Measurements from ENCODE around the gene IL1RAPL2. TPM values are rescaled to one million over a fixed set of nuclear protein-coding genes. Genes with fewer than 3 reads are reported as not detected.

The IL1RAPL2 gene
- polyA plus RNA-seq, 1 experiment = not detected

DNA sequence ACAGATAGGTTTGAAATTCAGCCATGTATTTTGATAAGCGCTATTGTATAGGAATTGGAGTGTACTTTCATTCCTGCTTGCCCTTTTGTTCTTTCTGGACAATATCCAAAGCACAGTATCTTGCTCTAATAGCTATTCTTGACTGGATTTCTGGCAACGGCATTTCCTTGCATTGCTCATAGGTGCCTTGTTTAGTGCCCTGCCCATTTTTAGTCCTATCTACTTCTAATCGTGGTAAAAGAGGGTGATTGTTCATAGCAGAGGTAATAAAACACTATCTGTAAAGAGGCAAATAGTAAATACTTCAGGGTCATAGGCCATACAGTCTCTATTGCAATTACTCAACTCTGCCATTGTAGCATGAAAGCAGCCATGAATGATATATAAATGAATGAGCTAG lies 155.9 kb downstream of the IL1RAPL2 start:
- H3K36me3 ChIP-seq (ENCODE audit: control insufficient read depth, insufficient read depth, low read length) = no peaks in the 10 kb centered on the region

DNA sequence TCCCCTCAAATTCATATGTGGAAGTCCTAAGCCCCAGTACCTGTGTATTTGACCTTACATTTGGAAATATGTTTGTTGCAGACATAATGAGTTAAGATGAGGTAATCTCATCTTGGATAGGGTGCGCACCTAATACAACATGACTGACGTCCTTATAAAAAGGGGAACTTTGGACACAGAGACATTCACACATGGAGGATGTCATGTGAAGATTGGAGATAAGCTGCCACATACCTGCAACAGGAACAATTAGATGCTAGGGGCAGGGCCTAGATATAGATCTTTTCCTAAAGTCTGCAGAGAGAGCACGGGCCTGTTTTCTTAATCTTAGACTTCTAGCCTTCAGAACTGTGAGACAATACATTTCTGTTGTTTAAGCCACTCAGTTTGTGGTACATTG lies 162.5 kb downstream of the IL1RAPL2 start:
- no peaks in the 10 kb centered on the region for H3K27me3 ChIP-seq (ENCODE audit: control insufficient read depth, insufficient read depth, low read length)
- DNase-seq (ENCODE audit: low read depth) = no peak
- TF ChIP-seq, protein P1, sequence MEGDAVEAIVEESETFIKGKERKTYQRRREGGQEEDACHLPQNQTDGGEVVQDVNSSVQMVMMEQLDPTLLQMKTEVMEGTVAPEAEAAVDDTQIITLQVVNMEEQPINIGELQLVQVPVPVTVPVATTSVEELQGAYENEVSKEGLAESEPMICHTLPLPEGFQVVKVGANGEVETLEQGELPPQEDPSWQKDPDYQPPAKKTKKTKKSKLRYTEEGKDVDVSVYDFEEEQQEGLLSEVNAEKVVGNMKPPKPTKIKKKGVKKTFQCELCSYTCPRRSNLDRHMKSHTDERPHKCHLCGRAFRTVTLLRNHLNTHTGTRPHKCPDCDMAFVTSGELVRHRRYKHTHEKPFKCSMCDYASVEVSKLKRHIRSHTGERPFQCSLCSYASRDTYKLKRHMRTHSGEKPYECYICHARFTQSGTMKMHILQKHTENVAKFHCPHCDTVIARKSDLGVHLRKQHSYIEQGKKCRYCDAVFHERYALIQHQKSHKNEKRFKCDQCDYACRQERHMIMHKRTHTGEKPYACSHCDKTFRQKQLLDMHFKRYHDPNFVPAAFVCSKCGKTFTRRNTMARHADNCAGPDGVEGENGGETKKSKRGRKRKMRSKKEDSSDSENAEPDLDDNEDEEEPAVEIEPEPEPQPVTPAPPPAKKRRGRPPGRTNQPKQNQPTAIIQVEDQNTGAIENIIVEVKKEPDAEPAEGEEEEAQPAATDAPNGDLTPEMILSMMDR (IDR thresholded peaks at IDR 0.05; ENCODE audit: insufficient read depth, low read depth, low read length) = no peak
- ChIA-PET CTCF (no interaction called here), POLR2A (no interaction called here)
- no peaks in the 10 kb centered on the region for H3K36me3 ChIP-seq (ENCODE audit: control insufficient read depth, insufficient read depth, low read length)
- no peak overlapping the region for H3K4me3 ChIP-seq (ENCODE audit: low read depth, low read length)

More for the DNA sequence above, 155.9 kb downstream of the IL1RAPL2 start:
- H3K27me3 ChIP-seq (ENCODE audit: control insufficient read depth, insufficient read depth, low read length) = no peaks in the 10 kb centered on the region
- TF ChIP-seq, protein P1 (IDR thresholded peaks at IDR 0.05; ENCODE audit: insufficient read depth, low read depth, low read length) = no peak
- ChIA-PET CTCF (no interaction called here), POLR2A (no interaction called here)
- H3K4me3 ChIP-seq (ENCODE audit: low read depth, low read length) = no peak overlapping the region
- no peak for DNase-seq (ENCODE audit: low read depth)

DNA sequence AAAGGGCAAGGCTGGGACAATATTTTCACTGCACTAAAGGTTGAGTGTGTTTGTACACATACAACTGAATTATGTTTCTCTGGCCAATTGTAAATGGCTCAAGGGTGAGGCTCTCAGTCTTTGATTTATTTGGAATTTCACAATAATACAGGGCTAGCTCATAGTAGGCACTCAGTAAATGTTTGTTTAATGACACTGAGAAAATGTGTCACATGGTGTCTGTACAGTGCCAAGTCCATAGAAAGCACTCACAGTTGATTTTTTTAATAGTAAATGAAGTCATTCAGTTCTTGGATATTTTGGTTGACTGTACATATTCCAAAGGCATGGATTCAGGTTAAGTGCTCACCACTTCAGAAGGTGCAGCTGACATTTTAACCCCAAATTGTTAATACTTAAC lies 176.4 kb downstream of the IL1RAPL2 start:
- H3K36me3 ChIP-seq (ENCODE audit: control insufficient read depth, insufficient read depth, low read length) = no peaks in the 10 kb centered on the region
- POLR2A ChIA-PET = no interaction called here
- H3K4me3 ChIP-seq (ENCODE audit: low read depth, low read length) = no peak overlapping the region
- TF ChIP-seq, protein P1 (IDR thresholded peaks at IDR 0.05; ENCODE audit: insufficient read depth, low read depth, low read length) = no peak
- no peaks in the 10 kb centered on the region for H3K27me3 ChIP-seq (ENCODE audit: control insufficient read depth, insufficient read depth, low read length)
- CTCF ChIA-PET = no interaction called here
- DNase-seq (ENCODE audit: low read depth) = no peak

DNA sequence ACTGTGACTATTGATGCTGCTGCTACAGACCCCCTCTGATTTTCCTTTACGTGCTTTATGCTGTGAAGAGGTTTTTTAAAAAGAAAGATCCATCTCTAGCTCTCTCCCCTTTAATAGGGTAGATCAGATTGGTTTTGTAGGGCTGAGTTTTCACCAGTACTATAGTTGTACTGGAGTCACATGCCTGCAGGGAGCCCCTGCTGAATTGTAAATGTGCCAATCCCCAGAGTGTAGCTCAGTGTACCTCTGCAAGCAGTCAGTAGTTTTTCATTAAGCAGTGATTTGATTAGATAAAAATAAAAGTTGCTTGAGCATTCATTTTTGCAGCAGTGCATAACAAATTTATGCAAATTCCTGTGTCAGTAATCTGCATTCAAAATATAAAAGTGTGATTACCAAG lies 179.2 kb downstream of the IL1RAPL2 start:
- no peaks in the 10 kb centered on the region for H3K36me3 ChIP-seq (ENCODE audit: control insufficient read depth, insufficient read depth, low read length)
- POLR2A ChIA-PET = no interaction called here
- DNase-seq (ENCODE audit: low read depth) = no peak
- TF ChIP-seq, protein P1 (IDR thresholded peaks at IDR 0.05; ENCODE audit: insufficient read depth, low read depth, low read length) = no peak
- H3K4me3 ChIP-seq (ENCODE audit: low read depth, low read length) = no peak overlapping the region
- no peaks in the 10 kb centered on the region for H3K27me3 ChIP-seq (ENCODE audit: control insufficient read depth, insufficient read depth, low read length)
- CTCF ChIA-PET = no interaction called here

DNA sequence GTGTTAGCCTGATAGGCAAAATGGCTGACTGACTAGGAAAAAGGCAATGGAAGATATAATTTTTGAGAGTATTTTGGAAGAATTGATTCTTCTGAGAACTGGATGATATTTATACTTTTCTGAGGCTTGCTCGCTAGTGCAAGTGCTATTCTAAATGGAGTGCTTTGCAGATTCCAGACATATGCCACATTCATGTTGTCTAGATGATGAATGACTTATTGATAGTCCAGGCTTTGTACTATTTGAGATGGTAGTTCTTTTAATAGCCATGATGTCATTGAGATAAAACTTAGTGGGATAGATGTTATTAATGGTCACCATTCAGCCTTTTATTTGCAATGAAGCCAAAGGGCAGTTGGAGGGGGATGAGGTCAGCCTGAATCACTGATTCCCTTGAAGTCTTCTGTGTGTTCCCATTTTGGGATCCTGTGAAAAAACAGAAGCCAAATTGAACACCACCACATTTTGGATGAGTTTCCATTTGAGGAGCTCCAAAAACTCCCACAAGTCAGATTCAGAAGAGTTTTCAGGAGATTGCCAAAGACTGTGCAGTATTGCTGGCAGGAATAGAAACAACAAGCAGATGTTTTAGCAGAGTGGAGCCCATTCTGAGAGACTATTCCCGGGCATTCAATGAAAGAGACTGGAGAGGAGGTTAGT lies 184.1 kb downstream of the IL1RAPL2 start:
- TF ChIP-seq, protein P1 (IDR thresholded peaks at IDR 0.05; ENCODE audit: insufficient read depth, low read depth, low read length) = no peak
- CTCF ChIA-PET = no interaction called here
- DNase-seq (ENCODE audit: low read depth) = no peak
- POLR2A ChIA-PET = no interaction called here
- Histone ChIP-seq H3K4me3 (ENCODE audit: low read depth, low read length) (no peak overlapping the region), H3K27me3 (ENCODE audit: control insufficient read depth, insufficient read depth, low read length) (no peaks in the 10 kb centered on the region), H3K36me3 (ENCODE audit: control insufficient read depth, insufficient read depth, low read length) (no peaks in the 10 kb centered on the region)

Data from BJ (cell line).